ENCODE results near the gene TMEM218. TPM values are rescaled to one million over a fixed set of nuclear protein-coding genes. Genes with fewer than 3 reads are reported as not detected.

TMEM218 gene
- total and polyA plus RNA-seq, 2 of the 8 experiments (the other 6 are each of a cell fraction or from before 2014, with no cell fraction given): 17.0 to 33.5 TPM

DNA sequence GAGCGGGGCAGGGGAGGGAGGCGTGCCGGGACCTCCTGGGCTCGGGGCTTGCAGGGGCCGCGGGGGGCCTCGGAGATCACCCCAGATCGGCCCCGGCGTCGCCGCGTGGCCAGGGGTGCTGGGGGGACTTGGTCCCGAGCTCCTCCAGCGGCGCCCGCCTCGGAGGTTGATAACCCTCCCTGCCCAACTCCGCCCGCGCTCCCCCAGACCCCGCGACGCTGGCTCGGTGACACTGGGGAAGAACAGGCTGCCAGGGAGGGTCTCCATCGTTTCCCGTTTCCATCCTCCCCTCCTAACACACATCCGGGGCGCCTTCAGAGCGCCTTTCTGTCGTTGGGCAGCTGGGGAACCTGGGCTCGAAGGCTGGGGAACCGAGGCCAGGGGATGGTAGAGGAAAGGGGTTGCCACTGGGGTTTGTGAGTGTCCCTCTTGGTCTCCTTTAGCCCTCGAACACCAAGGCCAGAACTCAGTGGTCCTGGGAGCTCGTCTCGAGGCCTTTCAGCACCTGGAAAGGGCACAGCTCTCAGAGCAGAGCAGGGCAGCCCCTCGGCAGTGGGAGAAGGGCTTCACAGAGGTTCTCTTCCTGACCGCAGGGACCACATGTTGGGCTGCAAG, 47.9 kb downstream of the TMEM218 start (continued):
- peak; percentile 86 for TF ChIP-seq CTBP2 (IDR thresholded peaks at IDR 0.05; ENCODE audit: borderline replicate concordance, insufficient read depth, insufficient read length, low read length)
- TF ChIP-seq RBBP5 (IDR thresholded peaks at IDR 0.05; ENCODE audit: borderline replicate concordance, low read depth, low read length): peak; percentile 98
